ENCODE measurements around the gene TBC1D22A.

GRCh38 chr22:47052236-47053012 lies 290.0 kb downstream of the TBC1D22A start:
- TF ChIP-seq CTCF (IDR thresholded peaks at IDR 0.05) (no peak), POLR2A (IDR thresholded peaks at IDR 0.05) (no peak)
